ENCODE data around the gene EIF2B1. TPM values are rescaled to one million over a fixed set of nuclear protein-coding genes. Genes with fewer than 3 reads are reported as not detected.
A peak's percentile ranks its signal among the peaks of the same experiment; 100 is the strongest.

Gene EIF2B1
- total RNA-seq, 2 donors from 2014 or later: 36.7 to 37.4 TPM

GRCh38 chr12:123578243-123578642 lies 55.2 kb downstream of the EIF2B1 start:
- no peak for DNase-seq (ENCODE audit: low spot score)
- intact Hi-C loops (cut with DNase I): no loop called here

GRCh38 chr12:123576611-123577010 lies 56.9 kb downstream of the EIF2B1 start:
- intact Hi-C loops (cut with DNase I): no loop called here
- DNase-seq (ENCODE audit: low spot score): no peak

- intact Hi-C loops (cut with DNase I): no loop called here
- DNase-seq (ENCODE audit: low spot score): no peak
These were observed 59.6 kb downstream of the EIF2B1 start for GRCh38 chr12:123573870-123574269.

- DNase-seq (ENCODE audit: low spot score): no peak
- intact Hi-C loops (cut with DNase I): no loop called here
These were observed 61.1 kb downstream of the EIF2B1 start for GRCh38 chr12:123572391-123572790.

- DNase-seq (ENCODE audit: low spot score): peak; percentile 89
These were observed 62.1 kb downstream of the EIF2B1 start for GRCh38 chr12:123571343-123571813.

More at GRCh38 chr12:123571343-123571813, 62.1 kb downstream of the EIF2B1 start:
- intact Hi-C loops (cut with DNase I): loop anchor here in 1 of 2 donors (2.0 kb wide), 1 partner anchor 93 kb away; no protein-coding TSS in a partner anchor

Other genes starting within 250 kb of the EIF2B1 start
- 10 to 100 TPM; 52.2 to 56.1 TPM for gene KMT5A, start 249.6 kb downstream of the EIF2B1 start, total RNA-seq
- 1 to 10 TPM; 4.8 to 5.3 TPM for gene RILPL2, start 197.0 kb downstream of the EIF2B1 start, total RNA-seq
- 10 to 100 TPM; 11.9 to 16.9 TPM for gene SNRNP35, start 175.5 kb downstream of the EIF2B1 start, total RNA-seq
- 10 to 100 TPM; 20.7 to 23.4 TPM for gene RILPL1, start 100.0 kb downstream of the EIF2B1 start, total RNA-seq
- 100 to 1,000 TPM; 213 to 222 TPM for gene TMED2, start 49.1 kb downstream of the EIF2B1 start, total RNA-seq
- gene DDX55, start 31.6 kb downstream of the EIF2B1 start, total RNA-seq: 10 to 100 TPM in 1 of 2 donors, 1 to 10 TPM in 1; 9.8 to 19.8 TPM
- gene GTF2H3, start 143 bp upstream of the EIF2B1 start, total RNA-seq: 10 to 100 TPM; 20.9 TPM
- gene TCTN2, start 37.4 kb upstream of the EIF2B1 start, total RNA-seq: 1 to 10 TPM; 7.6 to 7.8 TPM
- 10 to 100 TPM; 20.2 to 20.7 TPM for gene ATP6V0A2, start 78.7 kb upstream of the EIF2B1 start, total RNA-seq
- not detected for gene DNAH10, start 128.6 kb upstream of the EIF2B1 start, total RNA-seq

Measured in posterior vena cava (tissue), 2 donors.